ENCODE results near the gene PDZD2.
"Not testable (repeated sequence)": the region's sequence is repeated elsewhere in the genome, so short reads cannot be mapped to it uniquely, and the experiment has no call there.

PDZD2 gene

DNA sequence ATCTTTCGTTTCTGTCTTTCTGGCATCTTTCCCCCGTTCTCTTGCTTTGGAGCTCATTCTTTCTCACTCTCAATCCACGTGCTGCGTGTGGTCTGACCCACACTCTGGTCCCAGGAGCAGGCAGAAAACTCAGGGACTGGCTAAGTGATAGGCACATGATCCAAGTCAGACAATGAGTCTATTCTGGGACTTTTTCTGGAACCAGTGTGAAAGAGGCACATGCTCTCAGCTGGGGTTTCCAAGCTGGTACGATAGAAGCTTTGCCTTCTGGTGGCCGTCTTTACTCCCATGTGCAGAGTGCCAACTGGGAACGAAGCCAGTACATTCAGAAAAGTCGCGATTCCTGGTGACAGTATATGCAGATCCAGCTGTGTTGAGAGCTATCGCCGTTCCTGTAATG is 94.4 kb downstream of the PDZD2 start:
- no peak for DNase-seq (ENCODE audit: low spot score)

DNA sequence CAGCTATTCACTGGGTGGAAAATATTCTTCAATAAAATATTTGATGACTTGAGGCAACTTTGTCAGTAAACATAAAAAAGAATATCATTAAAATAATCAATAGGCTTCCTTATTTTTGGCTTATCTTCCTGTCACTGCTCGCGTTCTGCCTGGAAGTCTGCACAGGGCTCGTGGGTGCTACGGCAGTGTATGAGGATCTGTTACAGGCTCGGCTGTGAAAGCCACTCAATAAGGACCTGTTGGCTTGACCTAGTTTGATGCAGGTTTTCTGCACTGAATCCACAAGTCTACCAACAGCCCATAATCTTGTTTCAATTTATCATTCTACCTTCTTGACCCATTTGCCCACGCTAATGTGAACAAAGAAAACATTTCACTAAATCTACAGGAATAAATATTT is 97.2 kb downstream of the PDZD2 start:
- DNase-seq (ENCODE audit: low spot score): no peak

DNA sequence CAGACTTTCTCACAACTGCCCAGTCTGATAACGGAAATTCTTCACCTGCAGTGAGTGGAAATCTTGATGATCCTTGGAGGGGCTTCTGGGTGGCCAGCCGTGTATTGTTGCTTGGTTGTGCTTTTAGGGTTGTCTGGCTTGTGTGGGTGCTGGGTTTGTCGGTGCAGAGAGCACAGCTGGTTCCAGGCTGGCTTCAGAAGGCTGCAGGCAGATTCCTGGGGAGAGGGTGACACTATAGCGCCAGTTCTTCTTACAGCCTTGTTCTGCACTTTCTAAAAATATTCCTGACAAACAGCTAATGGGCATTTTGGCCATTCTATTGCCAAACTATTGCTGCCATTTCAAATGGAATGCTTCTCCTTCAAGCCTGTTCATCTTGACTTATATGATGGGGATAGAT is 99.3 kb downstream of the PDZD2 start:
- no peak for DNase-seq (ENCODE audit: low spot score)

DNA sequence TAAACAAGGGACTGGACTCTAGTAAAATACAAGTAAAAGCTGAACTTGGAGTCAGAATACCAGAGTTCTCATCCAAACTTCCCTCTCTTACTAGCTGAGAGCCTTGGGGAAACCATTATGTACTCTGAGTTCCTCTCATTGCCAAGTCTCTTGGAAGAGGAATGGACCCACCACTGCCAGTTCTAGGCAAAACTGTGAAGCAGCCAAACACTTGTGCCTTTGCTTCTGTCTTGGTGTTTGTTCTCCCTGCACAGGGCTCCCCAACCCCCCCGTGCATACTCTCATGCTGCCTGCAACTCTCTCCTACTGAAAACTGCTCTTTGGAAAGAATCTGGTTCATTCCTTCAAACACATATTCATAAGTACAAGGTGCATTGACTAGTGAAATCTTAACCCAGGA is 102.6 kb downstream of the PDZD2 start:
- DNase-seq (ENCODE audit: low spot score): no peak

DNA sequence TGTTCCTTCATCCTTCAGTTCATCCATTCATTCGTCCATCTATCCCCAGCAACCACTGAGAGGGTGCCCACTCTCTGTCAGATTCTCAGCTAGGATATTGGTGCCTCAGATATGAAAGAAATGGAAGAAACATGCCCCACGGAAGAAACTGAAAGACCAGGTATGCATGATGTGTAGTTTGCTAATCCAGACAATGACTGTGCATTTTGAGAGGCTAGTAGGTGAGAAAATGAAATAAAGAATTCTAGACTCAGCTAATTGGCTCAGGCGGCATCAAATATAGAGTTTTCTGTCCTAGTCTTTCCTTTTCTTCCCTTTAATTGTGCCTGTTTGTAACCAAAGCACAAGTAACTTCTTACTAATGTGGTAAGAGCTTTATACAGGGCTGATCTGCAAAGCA is 104.7 kb downstream of the PDZD2 start:
- no peak for DNase-seq (ENCODE audit: low spot score)

DNA sequence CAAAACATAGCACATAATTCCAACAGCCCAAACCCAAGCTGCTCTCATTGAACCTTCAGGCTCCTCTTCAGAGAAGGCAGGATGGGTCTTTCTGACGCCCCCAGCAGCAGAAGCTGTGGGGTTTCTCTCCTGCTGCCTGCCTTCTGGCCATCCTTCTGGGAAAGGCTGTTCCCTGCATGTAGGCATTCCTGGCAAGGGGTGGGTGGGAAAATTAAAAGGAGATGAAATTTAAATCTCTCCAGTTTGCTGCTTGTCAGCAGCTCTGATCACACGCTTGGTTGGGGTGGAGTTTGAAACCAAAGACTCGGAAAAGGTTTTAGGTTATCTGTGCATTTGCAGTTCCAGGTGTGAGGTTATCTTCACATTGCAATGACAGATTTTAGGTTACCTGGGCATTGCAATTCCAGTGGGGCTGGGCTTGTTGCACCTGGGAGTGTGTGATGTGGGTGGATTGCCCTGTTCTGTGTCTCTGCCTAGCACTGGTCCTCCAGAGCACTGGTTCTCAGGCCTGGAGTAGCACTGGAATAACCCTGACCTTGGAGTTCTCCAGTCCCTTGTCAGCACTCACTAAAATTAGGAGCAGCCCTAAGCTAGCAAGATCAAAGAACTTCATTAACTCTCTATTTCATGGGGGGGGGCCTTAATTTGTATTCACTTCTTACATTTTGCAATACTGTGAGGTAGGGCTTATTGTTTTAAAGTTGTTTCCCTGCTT is 109.7 kb downstream of the PDZD2 start:
- no peak for DNase-seq (ENCODE audit: low spot score)

DNA sequence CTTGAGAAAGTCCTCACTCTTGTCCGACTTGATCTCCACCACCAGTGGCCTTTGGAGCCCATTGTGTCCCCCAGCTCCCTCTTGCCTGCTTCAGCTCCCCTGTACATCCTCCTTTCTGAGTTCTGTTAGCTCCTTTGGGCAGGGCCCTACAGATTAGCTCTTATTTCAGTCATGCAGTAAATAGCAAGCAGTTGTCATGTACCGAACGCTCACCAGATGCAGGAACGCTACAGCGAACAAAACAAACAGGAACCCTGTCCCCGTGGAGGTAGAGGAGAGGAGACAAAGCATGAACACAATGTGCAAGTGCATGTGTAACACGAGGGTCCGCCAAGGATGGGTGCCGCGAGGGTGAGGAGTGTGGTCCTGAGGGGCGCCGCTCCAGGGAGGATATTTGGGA is 111.3 kb downstream of the PDZD2 start:
- DNase-seq (ENCODE audit: low spot score): no peak

DNA sequence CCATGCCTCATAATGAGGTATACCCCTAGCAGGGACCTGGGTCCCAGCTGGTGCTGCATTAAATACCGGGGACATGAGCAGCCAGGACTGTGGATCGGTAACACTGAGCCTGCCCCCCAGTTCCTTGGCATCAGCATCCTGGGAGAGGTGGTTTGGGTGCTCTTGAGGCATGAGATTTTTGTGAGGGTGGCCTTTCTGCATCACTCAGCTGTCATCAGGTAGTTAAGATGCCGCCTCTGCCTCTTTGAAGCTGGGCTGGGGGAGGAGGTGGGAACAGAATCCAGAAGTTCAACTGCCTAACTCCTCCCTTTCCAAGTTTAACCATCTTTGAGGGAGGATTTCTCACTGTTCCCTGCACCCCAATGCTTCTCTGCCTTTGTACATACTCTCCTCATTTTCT is 112.7 kb downstream of the PDZD2 start:
- no peak for DNase-seq (ENCODE audit: low spot score)

DNA sequence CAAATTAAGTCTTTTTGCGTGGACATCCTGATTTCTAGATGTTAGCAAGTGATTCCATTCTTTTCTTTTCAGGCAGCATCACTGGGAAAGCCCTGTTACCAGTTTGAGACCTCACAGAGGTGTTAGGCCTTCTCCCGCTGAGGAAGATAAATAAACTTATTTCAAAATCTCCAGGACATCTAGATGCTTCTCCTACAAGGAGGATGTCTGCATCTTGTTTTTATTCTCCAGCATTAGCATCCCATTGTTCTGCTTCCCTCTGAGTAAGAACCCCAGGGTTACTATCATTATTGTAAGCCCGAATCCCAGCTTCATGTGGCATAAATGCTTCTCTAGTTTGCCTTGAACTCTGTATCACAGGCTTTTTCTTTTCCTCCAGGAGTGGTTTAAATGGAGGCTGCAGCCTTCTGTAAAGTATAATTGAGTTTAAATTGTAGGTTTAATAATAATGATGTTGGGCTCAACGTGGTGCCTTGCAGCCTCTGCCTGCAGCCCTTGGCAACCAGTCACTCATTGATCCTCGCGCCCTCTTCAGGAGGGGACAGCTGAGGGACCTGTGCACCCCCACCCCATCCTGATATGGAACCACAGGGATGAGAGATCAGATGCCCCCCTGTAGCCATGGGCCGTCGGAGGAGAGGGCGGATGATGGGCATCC is 114.9 kb downstream of the PDZD2 start:
- DNase-seq (ENCODE audit: low spot score): no peak

DNA sequence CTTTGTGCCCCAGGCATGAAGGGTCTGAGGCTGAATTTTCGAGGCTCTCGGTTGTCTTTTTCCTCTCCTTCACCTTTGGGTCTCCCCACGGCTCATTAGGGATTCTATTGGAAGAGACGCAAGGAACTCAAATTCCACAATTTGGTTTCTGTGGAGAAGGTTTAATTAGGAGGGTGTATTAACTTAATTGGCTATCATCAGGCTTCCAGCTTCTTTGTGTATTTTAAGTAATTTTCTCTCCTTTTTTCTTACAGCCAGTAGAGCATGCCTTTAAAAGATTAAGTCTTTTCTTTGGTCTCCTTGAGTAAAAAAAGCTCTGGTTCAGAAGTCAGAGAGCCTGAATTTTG is 115.4 kb downstream of the PDZD2 start:
- no peak for DNase-seq (ENCODE audit: low spot score)

DNA sequence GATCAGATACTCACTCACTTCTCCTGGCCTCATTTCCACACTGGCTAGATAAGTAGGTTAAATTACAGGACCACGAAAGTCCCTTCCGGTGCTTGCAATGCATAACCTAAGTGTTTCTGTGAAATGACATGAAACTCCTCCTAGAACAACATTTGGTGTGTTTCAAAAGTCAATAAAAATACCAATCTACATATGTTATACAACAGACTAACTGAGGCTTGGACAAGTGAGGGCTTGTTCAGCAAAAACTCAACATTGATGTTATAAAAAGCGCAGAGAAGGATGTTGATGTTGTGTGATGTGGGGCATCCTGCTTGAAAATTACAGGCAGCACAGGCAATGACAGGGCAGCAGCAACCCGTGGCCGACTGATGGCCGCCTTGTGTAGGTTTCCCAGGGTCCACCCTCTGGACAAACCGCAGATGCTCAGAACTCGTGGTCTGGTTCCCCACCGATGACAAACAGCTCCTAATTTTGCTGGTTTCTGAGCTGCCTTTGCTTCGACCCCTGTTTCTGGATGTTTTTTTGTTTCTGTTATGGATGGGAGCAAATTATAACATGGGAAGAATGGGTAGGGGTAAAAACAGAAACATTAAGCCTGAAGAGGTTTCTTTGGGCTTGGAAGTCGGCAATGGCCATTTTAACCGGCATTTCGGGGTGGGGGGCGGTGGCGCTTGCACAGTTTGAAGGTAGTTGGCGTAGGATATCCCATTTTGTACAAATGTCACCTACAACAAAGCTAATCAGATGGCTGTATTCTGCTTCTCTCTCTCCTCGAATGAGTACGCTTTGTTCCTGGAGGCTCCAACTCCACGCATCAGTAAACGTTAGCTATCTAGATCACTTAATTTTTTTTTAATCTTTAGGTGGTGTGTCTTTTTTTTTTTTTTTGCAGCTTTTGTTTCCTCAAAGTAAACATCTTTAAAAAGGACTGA is 116.1 kb downstream of the PDZD2 start:
- no peak for DNase-seq (ENCODE audit: low spot score)

DNA sequence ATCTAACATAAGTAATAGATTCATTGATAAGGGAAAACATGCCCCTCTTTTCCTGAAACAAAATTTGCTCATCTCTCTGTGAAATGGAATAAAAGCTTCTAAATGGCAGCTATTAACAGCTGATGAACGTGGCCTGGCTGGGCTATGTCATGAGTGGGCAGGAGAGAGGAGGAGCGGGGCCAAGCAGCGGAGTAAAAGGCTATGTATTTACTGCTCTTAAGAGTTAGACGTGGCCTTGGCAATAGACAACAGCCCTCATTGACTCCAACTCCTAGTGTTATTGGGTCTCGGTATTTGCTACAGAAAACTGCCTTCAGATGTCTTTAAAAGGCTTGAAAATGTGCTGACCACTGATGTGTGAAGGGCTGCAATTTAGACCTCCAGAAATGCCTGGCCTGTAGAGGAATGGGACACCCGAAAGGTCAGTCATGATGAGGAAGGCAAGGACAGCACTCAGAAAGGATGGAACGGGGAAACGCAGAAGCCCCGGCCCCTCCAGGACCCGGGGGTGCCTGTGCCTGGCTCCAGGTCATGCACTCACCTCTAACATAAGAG is 116.8 kb downstream of the PDZD2 start:
- no peak for DNase-seq (ENCODE audit: low spot score)

DNA sequence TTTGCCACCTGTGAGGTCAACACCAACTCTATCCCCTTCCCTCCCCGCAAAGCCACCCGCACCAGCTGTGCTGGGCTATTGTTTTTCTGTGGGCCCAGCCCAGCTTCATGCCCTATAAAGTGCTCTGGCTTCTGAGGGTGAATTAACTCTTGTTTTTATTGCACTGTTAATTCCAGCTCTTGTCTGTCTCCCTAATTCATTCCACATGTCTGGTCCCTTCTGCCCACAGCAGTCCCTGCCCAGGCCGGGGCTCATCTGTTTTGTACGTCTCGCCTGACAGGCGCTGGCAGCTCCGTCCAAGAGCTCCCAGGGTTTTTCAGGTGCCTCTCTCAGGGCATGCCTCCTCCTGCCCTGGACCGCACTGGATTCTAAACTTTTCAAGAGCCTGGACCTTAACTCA is 118.9 kb downstream of the PDZD2 start:
- DNase-seq (ENCODE audit: low spot score): no peak

DNA sequence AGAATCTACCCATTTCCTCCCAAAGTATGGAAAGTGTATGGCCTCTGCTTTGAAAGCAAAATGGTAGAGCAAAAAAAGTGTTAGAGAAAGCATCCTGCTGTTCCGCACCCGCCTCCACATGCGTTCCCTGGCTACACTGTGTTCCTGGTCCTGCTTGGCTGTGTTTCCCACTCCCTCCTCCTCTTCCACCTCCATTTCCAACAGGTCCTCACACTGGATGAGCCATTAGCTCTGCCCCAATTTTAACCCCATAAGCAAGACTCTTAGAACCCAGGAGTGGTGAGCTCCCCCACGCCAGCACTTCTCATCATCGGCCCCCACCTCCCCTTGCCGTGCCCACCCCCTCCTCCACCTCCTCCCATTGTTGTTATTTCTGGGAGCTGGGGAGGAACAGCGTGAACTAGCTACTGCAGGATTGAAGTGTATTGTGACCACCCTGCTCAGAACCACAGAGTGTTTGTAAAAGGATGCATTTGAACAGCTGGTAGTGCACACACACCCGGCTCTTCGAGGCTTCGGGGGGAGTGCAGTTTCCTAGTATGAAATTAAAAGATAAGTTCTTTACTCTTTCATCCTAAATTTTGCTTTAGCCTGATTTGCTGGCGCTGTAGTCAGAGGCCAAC is 120.0 kb downstream of the PDZD2 start:
- DNase-seq (ENCODE audit: low spot score): no peak

DNA sequence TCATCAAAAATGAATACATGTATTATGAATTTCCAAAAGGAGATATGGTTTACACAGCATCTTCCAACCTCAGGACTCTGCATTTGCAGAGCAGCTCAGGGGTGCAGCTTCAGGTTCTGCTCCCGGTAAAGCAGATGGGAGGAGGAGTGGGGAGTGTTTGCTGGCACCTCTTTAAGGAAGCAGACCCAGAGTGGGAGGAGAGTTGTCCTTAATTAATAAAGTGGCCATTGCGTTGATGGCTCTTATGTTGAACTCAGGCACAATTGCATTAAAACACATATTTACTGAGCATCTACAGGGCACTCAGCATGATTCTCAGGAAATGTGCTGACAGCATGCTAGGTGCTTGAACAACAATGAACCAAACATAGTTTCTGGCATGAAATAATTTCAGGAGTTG is 121.0 kb downstream of the PDZD2 start:
- no peak for DNase-seq (ENCODE audit: low spot score)

DNA sequence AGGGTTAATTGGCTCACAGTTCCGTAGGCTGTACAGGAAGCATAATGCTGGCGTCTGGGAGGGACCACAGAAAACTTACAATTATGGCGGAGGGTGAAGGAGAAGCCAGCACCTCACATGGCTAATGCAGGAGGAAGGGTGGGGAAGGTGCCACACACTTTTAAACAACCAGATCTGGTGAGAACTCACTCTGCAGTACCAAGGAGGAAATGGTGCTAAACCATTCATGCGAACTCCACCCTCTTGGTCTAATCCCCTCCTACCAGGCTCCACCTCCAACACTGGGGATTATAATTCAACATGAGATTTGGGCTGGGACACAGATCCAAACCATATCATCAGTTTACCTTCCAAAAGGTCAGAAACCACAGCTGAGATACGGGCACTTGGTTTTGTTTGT is 122.9 kb downstream of the PDZD2 start:
- DNase-seq (ENCODE audit: low spot score): no peak

DNA sequence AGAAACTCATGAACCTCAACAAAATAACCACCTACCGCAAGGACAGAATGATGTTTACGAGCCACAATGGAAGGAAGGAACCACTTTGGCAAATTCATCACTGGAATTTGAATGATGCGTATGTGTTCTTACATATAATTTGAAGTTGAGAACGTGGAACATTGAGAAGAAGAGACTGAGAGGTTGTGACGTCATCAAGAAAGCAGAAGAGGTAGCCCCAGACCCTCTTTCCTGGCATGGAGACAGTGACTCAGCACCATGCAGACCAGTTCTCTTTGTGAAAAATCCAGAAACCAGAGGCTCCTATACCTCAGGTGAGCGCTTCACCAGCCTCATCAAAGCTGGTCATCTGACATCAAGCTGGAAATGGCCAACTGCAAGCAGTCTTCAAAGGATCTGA is 124.5 kb downstream of the PDZD2 start:
- DNase-seq (ENCODE audit: low spot score): no peak

DNA sequence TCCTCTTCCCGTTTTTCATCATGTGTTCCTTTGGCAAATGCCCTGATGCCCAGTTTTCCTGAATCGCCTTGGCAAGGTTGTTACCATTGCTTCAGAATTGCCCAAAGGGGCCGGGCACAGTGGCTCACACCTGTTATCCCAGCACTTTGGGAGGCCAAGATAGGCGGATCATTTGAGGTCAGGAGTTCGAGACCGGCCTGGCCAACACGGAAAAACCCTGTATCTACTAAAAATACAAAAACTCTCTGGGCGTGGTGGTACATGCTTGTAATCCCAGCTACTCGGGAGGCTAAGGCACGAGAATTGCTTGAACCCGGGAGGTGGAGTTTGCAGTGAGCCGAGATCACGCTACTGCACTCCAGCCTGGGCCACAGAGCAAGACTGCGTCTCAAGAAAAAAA is 125.8 kb downstream of the PDZD2 start:
- not testable (repeated sequence) for DNase-seq (ENCODE audit: low spot score)

DNA sequence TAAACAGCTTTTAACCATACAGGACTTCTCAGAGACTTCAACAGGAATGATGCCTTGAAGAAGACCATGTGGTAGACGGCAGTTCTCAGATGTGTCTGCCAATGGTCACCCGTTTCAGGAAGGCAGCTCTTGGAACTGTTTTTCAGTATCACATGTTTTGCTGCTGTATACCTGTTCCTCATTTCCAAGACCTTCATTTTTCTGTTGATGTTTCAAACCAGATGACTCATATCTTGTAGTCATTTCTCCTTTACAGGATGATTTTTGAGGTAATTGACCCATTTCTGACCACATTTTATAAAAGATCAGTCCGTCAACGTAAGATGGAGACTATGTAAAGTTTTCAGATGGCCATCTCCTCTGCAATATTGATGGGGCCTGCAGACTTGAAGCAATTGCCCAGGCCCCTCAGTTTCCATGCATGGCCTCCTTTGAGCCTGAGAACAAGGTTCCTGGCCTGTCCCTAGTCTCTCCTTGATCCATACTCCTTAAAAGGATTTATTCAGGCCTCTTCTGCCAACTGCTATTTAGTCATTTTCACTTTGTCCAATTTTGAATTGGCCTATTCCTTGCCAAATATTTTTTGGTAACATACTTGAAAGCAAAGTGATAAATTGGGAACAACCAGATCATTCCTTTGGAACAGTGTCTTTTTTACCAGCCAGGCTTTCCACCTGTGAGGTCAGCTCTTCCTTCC is 128.6 kb downstream of the PDZD2 start:
- DNase-seq (ENCODE audit: low spot score): no peak

DNA sequence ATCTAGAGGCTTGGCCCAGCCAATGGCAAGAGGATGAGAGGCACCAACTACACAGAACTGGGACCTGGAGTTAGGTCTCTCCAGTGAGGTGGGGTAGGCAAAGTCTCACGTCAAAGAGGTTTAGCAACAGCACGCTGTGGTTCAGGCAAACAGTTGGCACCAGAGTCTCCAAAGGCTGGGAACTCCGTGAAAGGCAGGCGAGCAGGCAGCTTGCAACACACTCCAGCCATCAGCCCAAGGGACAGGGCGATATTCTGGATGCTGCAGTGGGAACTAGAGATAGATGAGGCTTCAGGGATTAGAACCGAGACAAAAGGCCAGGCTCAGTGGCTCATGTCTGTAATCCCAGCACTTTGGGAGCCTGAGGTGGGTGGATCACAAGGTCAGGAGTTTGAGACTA is 129.1 kb downstream of the PDZD2 start:
- no peak for DNase-seq (ENCODE audit: low spot score)

DNA sequence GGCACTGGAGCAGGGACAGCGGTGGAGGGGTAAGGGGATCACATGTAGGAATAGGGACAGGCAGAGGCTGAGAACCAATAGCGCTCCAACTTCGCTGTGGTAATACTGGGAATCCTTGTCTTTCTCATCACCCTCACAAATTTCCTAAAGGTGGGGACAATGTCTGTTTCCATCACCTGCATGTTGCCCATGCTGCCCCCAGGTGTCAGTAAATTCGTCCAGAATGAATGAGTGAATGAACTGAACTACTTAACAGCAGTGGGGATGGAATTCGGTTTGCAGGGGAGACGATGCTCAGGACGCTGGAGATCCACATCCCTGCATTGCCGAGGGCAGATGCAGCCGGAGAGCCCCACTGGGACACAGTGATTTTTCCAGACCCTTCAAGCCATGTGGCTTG is 129.9 kb downstream of the PDZD2 start:
- no peak for DNase-seq (ENCODE audit: low spot score)

DNA sequence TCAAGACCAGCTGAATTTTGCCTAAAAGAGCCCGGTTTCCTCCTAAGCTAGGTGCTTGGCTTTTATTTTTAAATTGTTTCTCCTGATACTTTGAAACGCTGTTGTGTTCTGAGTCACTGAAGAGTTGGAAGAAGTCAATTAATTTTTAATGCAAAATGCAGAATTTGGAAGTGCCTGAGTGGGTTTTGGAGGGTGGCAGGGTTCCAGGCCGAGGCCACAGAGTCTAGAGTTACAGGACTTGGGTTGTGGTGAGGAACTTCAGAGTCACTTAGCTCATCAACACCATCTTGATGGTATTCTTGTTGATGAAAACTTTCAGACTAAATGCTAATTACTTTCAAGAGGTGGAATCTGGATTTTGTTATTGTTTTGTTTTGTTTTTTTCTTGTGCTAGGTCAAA is 130.6 kb downstream of the PDZD2 start:
- DNase-seq (ENCODE audit: low spot score): no peak
